ENCODE results near the gene AJUBA. TPM values are rescaled to one million over a fixed set of nuclear protein-coding genes. Genes with fewer than 3 reads are reported as not detected.
"Not testable (repeated sequence)": the region's sequence is repeated elsewhere in the genome, so short reads cannot be mapped to it uniquely, and the experiment has no call there.

AJUBA gene
- total RNA-seq, 4 donors from 2014 or later = 22.8 to 33.5 (median 28.4) TPM

DNA sequence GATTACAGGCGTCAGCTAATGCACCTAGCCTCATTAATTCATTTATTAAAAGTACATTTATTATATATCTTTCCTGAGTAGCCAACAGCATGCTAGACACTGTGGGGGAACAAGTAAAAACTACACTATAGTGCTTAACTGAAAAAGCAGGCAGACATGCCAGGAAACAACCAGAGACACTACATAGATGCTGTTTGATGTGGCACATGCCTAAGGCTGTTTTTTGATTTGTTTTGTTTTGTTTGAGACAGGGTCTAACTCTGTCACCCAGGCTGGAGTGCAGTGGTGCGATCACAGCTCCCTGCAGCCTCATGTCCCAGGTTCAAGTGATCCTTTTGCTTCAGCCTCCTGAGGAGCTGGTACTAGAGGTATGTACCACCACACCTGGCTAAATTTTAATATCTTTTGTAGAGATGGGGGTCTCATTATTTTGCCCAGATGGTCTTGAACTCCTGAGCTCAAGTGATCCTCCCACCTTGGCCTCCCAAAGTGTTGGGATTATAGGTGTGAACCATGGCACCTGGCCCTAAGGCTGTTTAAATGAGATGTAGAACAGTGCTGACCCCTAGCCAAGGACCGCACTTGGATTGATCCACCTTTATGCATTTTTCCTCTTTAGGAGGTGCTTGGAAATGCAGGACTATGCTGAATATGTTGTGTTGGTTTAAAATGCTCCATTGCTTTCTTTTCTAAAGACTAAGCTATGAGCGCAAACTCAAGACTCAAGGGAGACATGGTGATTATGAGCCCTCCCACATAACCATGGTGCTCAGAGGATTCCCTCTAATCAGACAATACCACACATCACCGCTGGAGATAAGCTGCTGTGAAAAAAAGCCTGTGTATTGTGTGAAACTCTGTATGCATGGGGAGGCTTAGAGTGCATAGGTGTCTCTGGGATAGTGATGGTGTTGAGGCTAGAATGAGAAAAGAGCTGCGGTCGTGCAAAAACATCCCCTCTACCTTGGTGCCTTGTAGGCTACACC lies 38.1 kb upstream of the AJUBA start:
- Histone ChIP-seq H3K9me3 (no peaks in the 10 kb centered on the region), H3K4me1 (peaks cover 0 to 2% (median 0%) of the 10 kb centered on the region in 4 donors), H3K27me3 (no peaks in the 10 kb centered on the region), H3K4me3 (no peak overlapping the region), H3K36me3 (peaks cover 0 to 29% (median 0%) of the 10 kb centered on the region in 3 donors), H3K27ac (no peak overlapping the region)
- no peak for TF ChIP-seq CTCF (IDR thresholded peaks at IDR 0.05)
- TF ChIP-seq POLR2A (IDR thresholded peaks at IDR 0.05) = no peak
- no peak for TF ChIP-seq EP300 (IDR thresholded peaks at IDR 0.05)
- 87% methylated on average over 7 of the region's 7 CpGs for WGBS, 2 donors
- no peak for DNase-seq (ENCODE audit: low spot score in 2 of 2)

- Histone ChIP-seq H3K4me1 (no peaks in the 10 kb centered on the region), H3K4me3 (no peak overlapping the region), H3K36me3 (peaks cover 0 to 8% (median 0%) of the 10 kb centered on the region in 3 donors), H3K9me3 (no peaks in the 10 kb centered on the region), H3K27me3 (no peaks in the 10 kb centered on the region), H3K27ac (no peak overlapping the region)
- no peak for TF ChIP-seq CTCF (IDR thresholded peaks at IDR 0.05)
- no peak for TF ChIP-seq POLR2A (IDR thresholded peaks at IDR 0.05)
- TF ChIP-seq EP300 (IDR thresholded peaks at IDR 0.05) = no peak
- DNase-seq (ENCODE audit: low spot score in 2 of 2) = no peak
Observed at GRCh38 chr14:23018107-23018506, 35.8 kb upstream of the AJUBA start.

- H3K9me3 ChIP-seq = no peaks in the 10 kb centered on the region
- H3K36me3 ChIP-seq = peaks cover 0 to 5% (median 0%) of the 10 kb centered on the region in 3 donors
- no peak overlapping the region for H3K4me3 ChIP-seq
- H3K4me1 ChIP-seq = no peaks in the 10 kb centered on the region
- no peak for DNase-seq (ENCODE audit: low spot score in 2 of 2)
- no peak overlapping the region for H3K27ac ChIP-seq
- H3K27me3 ChIP-seq = no peaks in the 10 kb centered on the region
- 82 to 95% methylated on average over 5 of the region's 5 CpGs for WGBS, 2 donors
- no peak for TF ChIP-seq CTCF (IDR thresholded peaks at IDR 0.05)
- no peak for TF ChIP-seq POLR2A (IDR thresholded peaks at IDR 0.05)
- TF ChIP-seq EP300 (IDR thresholded peaks at IDR 0.05) = no peak
Observed at GRCh38 chr14:23017091-23017490, 34.7 kb upstream of the AJUBA start.

GRCh38 chr14:23015618-23016017 lies 33.3 kb upstream of the AJUBA start:
- 74 to 77% methylated on average over 4 of the region's 4 CpGs for WGBS, 2 donors
- Histone ChIP-seq H3K27ac (no peak overlapping the region), H3K9me3 (no peaks in the 10 kb centered on the region), H3K36me3 (no peaks in the 10 kb centered on the region), H3K27me3 (no peaks in the 10 kb centered on the region), H3K4me3 (no peak overlapping the region), H3K4me1 (peaks cover 0 to under 1% (median 0%) of the 10 kb centered on the region in 4 donors)
- no peak for TF ChIP-seq CTCF (IDR thresholded peaks at IDR 0.05)
- no peak for TF ChIP-seq EP300 (IDR thresholded peaks at IDR 0.05)
- TF ChIP-seq POLR2A (IDR thresholded peaks at IDR 0.05) = no peak
- DNase-seq (ENCODE audit: low spot score in 2 of 2) = no peak

DNA sequence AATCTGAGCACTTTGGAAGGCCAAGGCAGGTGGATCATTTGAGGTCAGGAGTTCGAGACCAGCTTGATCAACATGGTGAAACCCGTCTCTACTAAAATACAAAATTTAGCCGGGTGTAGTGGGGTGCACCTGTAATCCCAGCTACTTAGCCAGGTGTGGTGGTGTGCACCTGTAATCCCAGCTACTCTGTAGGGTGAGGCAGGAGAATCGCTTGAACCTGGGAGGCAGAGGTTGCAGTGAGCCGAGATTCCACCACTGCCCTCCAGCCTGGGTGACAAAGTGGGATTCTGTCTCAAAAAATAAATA lies 31.4 kb upstream of the AJUBA start:
- H3K36me3 ChIP-seq; H3K27me3 ChIP-seq; H3K9me3 ChIP-seq; H3K27ac ChIP-seq; H3K4me3 ChIP-seq; DNase-seq (ENCODE audit: low spot score in 2 of 2): not testable (repeated sequence)
- H3K4me1 ChIP-seq = peaks cover 0 to 15% (median 0%) of the 10 kb centered on the region in 4 donors
- 80 to 81% methylated on average over 5 of the region's 5 CpGs for WGBS, 2 donors

Data from tibial nerve (tissue), 4 donors.